Activated CD4-positive, CD25-positive, alpha-beta regulatory T cell treated with anti-CD3 and anti-CD28 coated beads, Interleukin-2, amount 50 U/mL, for 72 hours (primary cell): Measurements from ENCODE around the gene PSG2.
"Not testable (repeated sequence)": the region's sequence is repeated elsewhere in the genome, so short reads cannot be mapped to it uniquely, and the experiment has no call there.

ENCODE experiments used
- DNase-seq: peaks from one replicate; pipeline ENCODE4 v3.0.0; 2021

The PSG2 gene

DNA sequence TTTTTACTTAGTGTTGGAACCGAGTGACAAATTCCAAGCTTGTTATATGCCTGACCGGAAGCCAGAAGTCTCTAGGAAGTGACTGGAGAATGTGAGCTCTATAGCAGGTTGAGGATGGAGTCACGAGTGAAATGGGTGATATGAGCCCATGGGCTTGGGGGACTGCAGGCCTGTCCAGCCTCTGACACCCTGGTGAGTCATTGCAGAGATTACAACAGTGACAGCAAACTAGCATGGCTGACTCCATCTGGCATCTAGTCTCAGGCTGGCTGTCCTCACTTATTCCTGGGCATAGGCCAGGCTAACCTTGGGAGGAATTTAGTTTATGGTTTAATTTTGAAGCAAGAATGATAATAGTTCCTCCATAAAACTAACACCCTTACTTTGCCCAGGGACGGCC lies 4.6 kb downstream of the PSG2 start:
- not testable (repeated sequence) for DNase-seq

- not testable (repeated sequence) for DNase-seq
Observed at GRCh38 chr19:43062418-43062817, 20.1 kb downstream of the PSG2 start.

GRCh38 chr19:43061326-43061725 lies 21.2 kb downstream of the PSG2 start:
- DNase-seq = not testable (repeated sequence)

DNA sequence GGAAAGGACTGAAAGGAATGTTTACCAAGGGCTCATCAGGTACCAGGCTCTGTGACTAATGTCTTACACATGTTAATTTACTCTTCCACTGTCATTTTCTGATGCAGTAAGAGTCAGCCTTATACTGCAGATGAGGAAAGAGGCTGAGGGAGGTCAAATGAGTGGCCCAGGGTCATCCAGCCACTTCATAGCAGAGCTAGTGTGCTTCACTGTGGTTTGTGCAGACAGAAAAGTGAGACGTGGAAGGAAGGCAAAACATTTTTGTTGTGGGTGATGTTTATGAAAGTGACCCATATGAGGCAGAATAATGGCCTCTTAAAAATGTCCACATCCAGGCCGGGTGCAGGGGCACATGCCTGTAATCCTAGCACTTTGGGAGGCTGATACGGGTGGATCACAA lies 22.2 kb downstream of the PSG2 start:
- not testable (repeated sequence) for DNase-seq

DNA sequence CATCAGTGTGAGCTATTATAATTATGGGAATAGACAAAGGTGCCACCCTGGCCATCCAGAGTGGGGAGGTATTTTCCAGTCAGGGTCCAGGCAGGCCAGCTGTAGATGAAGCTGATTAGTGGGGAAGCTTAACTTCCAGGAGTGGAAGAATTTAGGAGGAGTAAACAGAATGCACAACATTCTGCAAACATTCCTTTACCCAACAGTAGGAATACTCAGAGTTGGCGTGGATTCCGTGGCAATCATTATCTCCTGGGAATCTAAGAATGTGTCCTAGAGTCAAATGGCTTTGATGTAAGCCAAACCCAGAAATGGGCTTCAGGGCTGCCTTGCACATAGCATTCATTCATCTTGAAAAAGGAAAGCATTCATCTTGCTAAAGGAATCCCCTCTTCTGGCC lies 23.0 kb downstream of the PSG2 start:
- DNase-seq = not testable (repeated sequence)

DNA sequence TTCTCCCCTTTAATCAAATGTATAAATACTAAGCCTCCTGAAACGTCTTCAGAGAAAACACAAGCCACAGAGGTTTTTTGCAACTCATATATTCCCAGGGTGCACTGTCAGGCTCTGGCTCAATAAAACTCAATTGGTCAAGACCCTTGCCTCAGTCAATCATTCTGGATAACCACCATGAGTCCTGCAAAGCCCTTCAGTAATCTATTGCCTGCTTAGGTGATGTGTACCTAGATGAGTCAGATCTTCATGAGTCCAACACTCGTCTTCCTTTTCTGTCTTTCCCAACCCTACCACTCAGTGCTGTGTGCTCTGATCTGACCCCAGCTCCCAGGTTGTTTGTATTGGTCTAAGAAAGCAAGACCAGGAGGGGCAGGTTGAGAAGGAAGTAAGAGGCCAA lies 24.1 kb downstream of the PSG2 start:
- not testable (repeated sequence) for DNase-seq

DNA sequence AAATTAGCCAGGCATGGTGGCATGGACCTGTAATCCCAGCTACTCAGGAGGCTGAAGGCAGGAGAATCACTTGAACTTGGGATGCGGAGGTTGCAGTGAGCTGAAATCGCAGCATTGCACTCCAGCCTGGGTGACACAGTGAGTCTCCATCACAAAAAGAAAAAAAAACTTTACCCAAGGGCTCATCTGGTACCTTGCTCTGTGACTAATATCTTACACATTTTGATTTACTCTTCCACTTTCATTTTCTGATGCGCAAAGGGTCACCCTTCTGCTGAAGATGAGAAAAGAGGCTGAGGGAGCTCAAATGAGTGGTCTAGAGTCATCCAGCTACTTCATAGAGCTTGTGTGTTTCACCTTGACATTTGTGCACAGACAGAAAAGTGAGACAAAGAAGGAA lies 34.5 kb downstream of the PSG2 start:
- not testable (repeated sequence) for DNase-seq

DNA sequence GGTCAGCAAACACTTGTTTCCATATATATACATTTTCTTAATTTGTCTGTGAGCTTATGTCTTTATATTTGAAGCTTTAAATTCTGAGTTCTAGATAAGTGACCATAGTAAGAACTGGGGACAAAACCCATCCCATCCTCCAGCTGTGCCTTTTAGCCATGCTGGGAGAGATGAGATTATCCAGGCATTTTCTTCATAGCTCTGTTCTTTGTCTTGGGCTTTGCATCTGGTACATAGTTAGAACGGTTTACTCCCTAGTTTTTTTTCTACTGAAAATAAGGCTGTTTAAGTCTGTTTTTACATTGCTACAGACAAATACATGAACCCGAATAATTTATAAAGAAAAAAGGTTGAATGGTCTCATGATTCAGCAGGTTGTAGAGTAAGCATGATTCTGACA lies 35.9 kb downstream of the PSG2 start:
- DNase-seq = not testable (repeated sequence)

- DNase-seq = not testable (repeated sequence)
Observed at GRCh38 chr19:43043492-43044180, 38.9 kb downstream of the PSG2 start.

DNA sequence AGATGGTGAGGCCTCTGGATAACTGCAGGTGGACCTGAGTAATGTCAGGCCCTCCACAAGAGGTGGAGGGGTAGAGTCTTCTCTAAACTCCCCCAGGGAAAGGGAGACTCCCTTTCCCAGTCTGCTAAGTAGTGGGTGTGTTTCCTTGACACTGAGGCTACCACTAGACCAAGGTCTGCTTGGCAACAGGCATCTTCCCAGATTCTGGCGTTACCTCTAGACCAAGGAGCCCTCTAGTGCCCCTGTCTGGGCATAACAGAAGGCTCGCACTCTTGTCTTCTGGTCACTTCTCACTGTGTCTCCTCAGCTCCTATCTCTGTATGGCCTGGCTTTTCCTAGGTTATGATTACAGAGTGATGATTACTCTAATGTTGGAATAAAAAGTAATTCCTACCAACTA lies 50.9 kb downstream of the PSG2 start:
- DNase-seq = not testable (repeated sequence)

GRCh38 chr19:43028866-43029265 lies 53.6 kb downstream of the PSG2 start:
- DNase-seq = no peak

DNA sequence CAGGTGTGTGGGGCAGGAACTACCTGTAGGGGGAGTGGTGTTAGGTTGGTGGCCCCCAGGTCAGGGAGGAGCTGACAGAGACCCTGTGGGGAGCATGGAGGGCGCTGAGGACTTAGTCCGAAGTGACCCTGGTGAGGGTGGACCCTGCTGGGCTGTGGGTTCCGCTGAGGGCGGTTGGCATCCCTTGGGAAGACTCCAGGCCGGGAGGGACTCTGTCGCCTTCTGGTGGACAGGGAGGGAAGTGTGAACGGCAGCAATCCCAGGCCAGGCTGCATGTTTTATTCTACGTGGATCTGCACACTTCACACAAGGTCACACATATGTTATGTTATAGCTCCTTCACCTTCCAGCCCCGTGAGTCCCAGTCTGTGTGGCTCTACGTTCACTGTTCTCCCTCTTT lies 54.5 kb downstream of the PSG2 start:
- DNase-seq = not testable (repeated sequence)

GRCh38 chr19:43027061-43027460 lies 55.4 kb downstream of the PSG2 start:
- DNase-seq = not testable (repeated sequence)

DNA sequence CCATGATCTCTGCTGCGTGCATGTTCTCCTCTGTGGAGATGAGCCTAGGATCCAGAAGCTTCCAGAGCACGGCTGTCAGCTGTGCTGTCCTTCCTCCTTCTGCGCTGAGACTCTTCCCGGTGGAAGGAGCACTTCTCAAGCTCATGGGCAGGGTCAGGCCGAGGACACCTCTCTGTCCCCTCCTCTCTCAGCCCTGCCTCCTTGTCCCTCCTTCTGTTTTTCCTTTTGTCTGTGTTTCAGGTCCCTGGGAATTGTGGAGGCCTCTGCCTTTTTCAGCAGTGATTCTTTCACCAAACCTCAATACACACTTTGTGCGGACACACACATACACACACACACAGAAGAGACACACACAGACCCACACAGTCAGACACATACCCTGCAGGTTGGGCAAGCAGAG lies 56.1 kb downstream of the PSG2 start, which contains the start of gene PSG11:
TSS of gene PSG11 (minus strand) at position 101 of the 400 bp plus-strand sequence. CDS start at position 4, 97 bp downstream.
- not testable (repeated sequence) for DNase-seq

DNA sequence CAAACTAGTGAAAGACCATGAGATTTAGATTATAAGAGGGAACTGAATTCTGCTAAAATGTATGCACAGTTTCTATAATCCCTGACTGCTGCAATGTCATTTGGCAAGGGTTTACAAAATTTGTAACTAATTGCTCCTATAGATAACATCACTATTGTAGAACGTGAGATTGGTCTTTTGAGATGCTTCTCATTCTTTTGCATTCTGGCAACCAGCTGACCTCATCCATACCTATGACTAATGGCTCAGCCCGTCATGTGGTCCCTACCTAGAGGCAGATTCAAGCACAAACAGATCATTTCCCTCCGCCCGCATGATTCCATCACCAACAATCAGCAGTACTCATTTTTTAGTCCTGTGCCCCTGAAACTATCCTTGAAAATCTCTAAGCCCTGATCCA lies 60.4 kb downstream of the PSG2 start:
- DNase-seq = not testable (repeated sequence)

DNA sequence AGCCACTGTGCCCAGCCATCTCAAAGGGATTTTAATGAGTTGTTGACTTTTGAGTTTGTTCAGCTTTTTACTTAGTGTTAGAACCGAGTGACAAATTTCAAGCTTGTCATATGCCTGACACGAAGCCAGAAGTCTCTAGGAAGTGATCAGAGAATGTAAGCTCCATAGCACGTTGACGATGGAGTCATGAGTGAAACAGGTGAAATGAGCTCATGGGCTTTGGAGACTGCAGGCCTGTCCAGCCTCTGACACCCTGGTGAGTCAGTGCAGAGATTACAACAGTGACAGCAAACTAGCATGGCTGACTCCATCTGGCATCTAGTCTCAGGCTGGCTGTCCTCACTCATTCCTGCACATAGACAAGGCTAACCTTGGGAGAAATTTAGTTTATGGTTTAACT lies 60.9 kb downstream of the PSG2 start:
- DNase-seq = not testable (repeated sequence)

- DNase-seq = not testable (repeated sequence)
Observed at GRCh38 chr19:43019588-43019987, 62.9 kb downstream of the PSG2 start.
